RWPE2 (cell line): Measurements from ENCODE around the gene JKAMP.
A peak's percentile ranks its signal among the peaks of the same experiment; 100 is the strongest.

Source experiments
- ATAC-seq: fragments of 200-7000 bp; cut with Tn5 transposase; 3 replicates; pipeline ENCODE4 v1.9.1; 2021; ENCODE audit warnings: low read depth
- DNase-seq: peaks from one replicate; pipeline ENCODE4 v3.0.0-alpha.2; 2020; ENCODE audit warnings: low spot score
- H3K27ac ChIP-seq: fragments of 450-650 bp; 2 replicates; pipeline ENCODE4 v1.5.1; 2017; ENCODE audit warnings: mild to moderate bottlenecking; ENCODE audit not compliant: poor library complexity, severe bottlenecking
- H3K27me3 ChIP-seq: fragments of 250-450 bp; sonication (Bioruptor Pico); 2 replicates; pipeline ENCODE4 v1.5.1; 2021; ENCODE audit warnings: mild to moderate bottlenecking, moderate library complexity; ENCODE audit not compliant: insufficient read depth, poor library complexity, severe bottlenecking
- H3K36me3 ChIP-seq: fragments of 250-450 bp; sonication (Bioruptor Pico); 2 replicates; pipeline ENCODE4 v1.5.1; 2020; ENCODE audit warnings: low read depth, mild to moderate bottlenecking, moderate library complexity
- H3K4me1 ChIP-seq: fragments of 250-450 bp; sonication (Bioruptor Pico); 2 replicates; pipeline ENCODE4 v1.5.1; 2021; ENCODE audit warnings: mild to moderate bottlenecking, moderate library complexity; ENCODE audit not compliant: insufficient read depth, poor library complexity, severe bottlenecking
- H3K4me3 ChIP-seq: fragments of 250-450 bp; sonication (Bioruptor Pico); 2 replicates; pipeline ENCODE4 v1.5.1; 2021; ENCODE audit warnings: mild to moderate bottlenecking, moderate library complexity; ENCODE audit not compliant: severe bottlenecking
- H3K9me3 ChIP-seq: fragments of 250-450 bp; sonication (Bioruptor Pico); 2 replicates; pipeline ENCODE4 v1.5.1; 2021; ENCODE audit warnings: mild to moderate bottlenecking, moderate library complexity; ENCODE audit not compliant: severe bottlenecking
- CTCF ChIP-seq: fragments of 450-650 bp; IDR thresholded peaks from one replicate; pipeline ENCODE4 v1.5.1; 2017; ENCODE audit warnings: mild to moderate bottlenecking, moderate library complexity; ENCODE audit not compliant: poor library complexity, severe bottlenecking

JKAMP gene

GRCh38 chr14:59483819-59484638 lies at the start of gene JKAMP, which contains the start of gene L3HYPDH:
Gene JKAMP (plus strand): TSS chr14:59484517. CDS start chr14:59484590, 73 bp downstream.
Gene L3HYPDH (minus strand): TSS chr14:59484408. CDS start chr14:59484316, 92 bp downstream.
- H3K27ac ChIP-seq = peak within 1 kb of the TSS; percentile 89
- peaks cover 39% of the 10 kb centered on the region for H3K36me3 ChIP-seq
- DNase-seq (peak; percentile 99), ATAC-seq (peak; percentile 73)
- no peaks in the 10 kb centered on the region for H3K27me3 ChIP-seq
- peak within 1 kb of the TSS; percentile 64 for H3K4me3 ChIP-seq
- peaks cover 23% of the 10 kb centered on the region for H3K4me1 ChIP-seq
- TF ChIP-seq CTCF = peak; percentile 76
- H3K9me3 ChIP-seq = no peaks in the 10 kb centered on the region

- H3K36me3 ChIP-seq = no peaks in the 10 kb centered on the region
- no peak for TF ChIP-seq CTCF
- H3K27me3 ChIP-seq = no peaks in the 10 kb centered on the region
- DNase-seq (no peak), ATAC-seq (no peak)
- peaks cover 28% of the 10 kb centered on the region for H3K4me1 ChIP-seq
- no peak overlapping the region for H3K4me3 ChIP-seq
- H3K27ac ChIP-seq = no peak overlapping the region
- H3K9me3 ChIP-seq = no peaks in the 10 kb centered on the region
These were observed 49.2 kb upstream of the JKAMP start for GRCh38 chr14:59435101-59435500.

GRCh38 chr14:59435987-59436386 lies 48.3 kb upstream of the JKAMP start:
- ATAC-seq (no peak), DNase-seq (no peak)
- Histone ChIP-seq H3K36me3 (no peaks in the 10 kb centered on the region), H3K4me3 (no peak overlapping the region), H3K4me1 (peaks cover 28% of the 10 kb centered on the region), H3K27ac (no peak overlapping the region), H3K9me3 (no peaks in the 10 kb centered on the region), H3K27me3 (no peaks in the 10 kb centered on the region)
- no peak for TF ChIP-seq CTCF

GRCh38 chr14:59438195-59438647 lies 46.1 kb upstream of the JKAMP start:
- H3K27ac ChIP-seq = peak overlapping the region; percentile 50
- ATAC-seq = peak; percentile 81

More at GRCh38 chr14:59438195-59438647, 46.1 kb upstream of the JKAMP start:
- Histone ChIP-seq H3K4me3 (no peak overlapping the region), H3K4me1 (peaks cover 28% of the 10 kb centered on the region), H3K9me3 (no peaks in the 10 kb centered on the region), H3K27me3 (no peaks in the 10 kb centered on the region), H3K36me3 (no peaks in the 10 kb centered on the region)
- DNase-seq = no peak
- TF ChIP-seq CTCF = no peak
